Activated T-helper 1 cell treated with anti-CD3 and anti-CD28 coated beads, Interleukin-12 subunit alpha, Interleukin-12 subunit beta, Interleukin-2, Interleukin-4 antibody, amounts not matched to agents 30 ng/mL and 10 ng/mL and 1 ng/mL, durations not matched to agents 14 hours and 24 hours and 36 hours (primary cell): ENCODE results near the gene IFNGR2. TPM values are rescaled to one million over a fixed set of nuclear protein-coding genes. Genes with fewer than 3 reads are reported as not detected.
A peak's percentile ranks its signal among the peaks of the same experiment; 100 is the strongest.
"Not testable (repeated sequence)": the region's sequence is repeated elsewhere in the genome, so short reads cannot be mapped to it uniquely, and the experiment has no call there.

Experiments used
- DNase-seq: peaks from one replicate; pipeline ENCODE4 v3.0.0; 2021; ENCODE audit warnings: low spot score
- H3K27ac Mint-ChIP-seq: one replicate; pipeline ENCODE4 v1.8.0; 2021; ENCODE audit warnings: mild to moderate bottlenecking, mixed read lengths
- H3K27me3 Mint-ChIP-seq: one replicate; pipeline ENCODE4 v1.8.0; 2022; ENCODE audit warnings: mild to moderate bottlenecking, moderate library complexity, mixed read lengths; ENCODE audit not compliant: insufficient read depth
- H3K36me3 Mint-ChIP-seq: one replicate; pipeline ENCODE4 v1.8.0; 2021; ENCODE audit warnings: low read depth, mixed read lengths
- H3K4me1 Mint-ChIP-seq: one replicate; pipeline ENCODE4 v1.8.0; 2021; ENCODE audit warnings: low read depth, mixed read lengths
- H3K4me3 Mint-ChIP-seq: one replicate; pipeline ENCODE4 v1.8.0; 2021; ENCODE audit warnings: mild to moderate bottlenecking, moderate library complexity, mixed read lengths
- H3K9me3 Mint-ChIP-seq: one replicate; pipeline ENCODE4 v1.8.0; 2021; ENCODE audit warnings: mixed read lengths
- intact Hi-C: fragments of 100-400 bp; cut with micrococcal nuclease; formaldehyde crosslinking; loops from one replicate; pipeline ENCODE4 v1.15.1; 2024
- total RNA-seq: library from RNA; stranded (reverse); gene quantifications from 2 replicates; pipeline ENCODE4 v1.2.3, GENCODE V29; 2022

IFNGR2 gene
- 3.4 and 3.7 TPM in 2 replicates for total RNA-seq

- DNase-seq: peak; percentile 10
- Mint-ChIP-seq H3K27me3 (peaks cover 72% of the 10 kb centered on the region), H3K27ac (peak within 1 kb of the TSS; percentile 67), H3K9me3 (no peaks in the 10 kb centered on the region), H3K4me1 (peaks cover 34% of the 10 kb centered on the region), H3K36me3 (peaks cover 7% of the 10 kb centered on the region), H3K4me3 (peak within 1 kb of the TSS; percentile 83)
- intact Hi-C loops: loop anchor here (2.0 kb wide), 1 partner anchor 78 kb away; the partner anchor contains the start of gene IFNAR1
Observed at GRCh38 chr21:33403128-33403785, at the start of gene IFNGR2. Gene IFNGR2 (plus strand): TSS chr21:33403413. CDS start chr21:33403544, 131 bp downstream.

- no peaks in the 10 kb centered on the region for H3K27me3 Mint-ChIP-seq
- peaks cover 8% of the 10 kb centered on the region for H3K4me1 Mint-ChIP-seq
- no peak for DNase-seq
- H3K4me3 Mint-ChIP-seq: no peak overlapping the region
- H3K27ac Mint-ChIP-seq: no peak overlapping the region
- H3K9me3 Mint-ChIP-seq: no peaks in the 10 kb centered on the region
- intact Hi-C loops: no loop called here
- peaks cover 18% of the 10 kb centered on the region for H3K36me3 Mint-ChIP-seq
Observed at GRCh38 chr21:33355355-33355754, 47.9 kb upstream of the IFNGR2 start.

- no peak overlapping the region for H3K4me3 Mint-ChIP-seq
- intact Hi-C loops: no loop called here
- peaks cover 13% of the 10 kb centered on the region for H3K4me1 Mint-ChIP-seq
- H3K27me3 Mint-ChIP-seq: no peaks in the 10 kb centered on the region
- H3K27ac Mint-ChIP-seq: no peak overlapping the region
- peaks cover 16% of the 10 kb centered on the region for H3K36me3 Mint-ChIP-seq
- no peaks in the 10 kb centered on the region for H3K9me3 Mint-ChIP-seq
- no peak for DNase-seq
Observed at GRCh38 chr21:33355996-33356395, 47.2 kb upstream of the IFNGR2 start.

GRCh38 chr21:33357177-33357576, 46.0 kb upstream of the IFNGR2 start:
- DNase-seq: no peak
- Mint-ChIP-seq H3K27me3 (no peaks in the 10 kb centered on the region), H3K36me3 (peaks cover 17% of the 10 kb centered on the region), H3K9me3 (no peaks in the 10 kb centered on the region), H3K4me3 (no peak overlapping the region), H3K27ac (no peak overlapping the region), H3K4me1 (peaks cover 23% of the 10 kb centered on the region)
- intact Hi-C loops: no loop called here

- Mint-ChIP-seq H3K4me1 (peaks cover 28% of the 10 kb centered on the region), H3K4me3 (no peak overlapping the region), H3K9me3 (no peaks in the 10 kb centered on the region), H3K27ac (no peak overlapping the region), H3K36me3 (peaks cover 17% of the 10 kb centered on the region), H3K27me3 (no peaks in the 10 kb centered on the region)
- DNase-seq: no peak
- intact Hi-C loops: no loop called here
Observed at GRCh38 chr21:33359446-33359845, 43.8 kb upstream of the IFNGR2 start.

- Mint-ChIP-seq H3K4me1 (peaks cover 22% of the 10 kb centered on the region), H3K27ac (no peak overlapping the region), H3K9me3 (no peaks in the 10 kb centered on the region), H3K27me3 (no peaks in the 10 kb centered on the region), H3K4me3 (no peak overlapping the region), H3K36me3 (peaks cover 14% of the 10 kb centered on the region)
- no peak for DNase-seq
- intact Hi-C loops: no loop called here
Observed at GRCh38 chr21:33360281-33360680, 42.9 kb upstream of the IFNGR2 start.

- H3K4me1 Mint-ChIP-seq: peaks cover 21% of the 10 kb centered on the region
- intact Hi-C loops: loop anchor here (1.0 kb wide), 5 partner anchors 22 to 162 kb away; no protein-coding TSS in a partner anchor
- peak; percentile 72 for DNase-seq
- peak overlapping the region; percentile 64 for H3K27ac Mint-ChIP-seq
- H3K4me3 Mint-ChIP-seq: peak overlapping the region; percentile 83
- H3K36me3 Mint-ChIP-seq: peaks cover 11% of the 10 kb centered on the region
- H3K27me3 Mint-ChIP-seq: no peaks in the 10 kb centered on the region
- H3K9me3 Mint-ChIP-seq: peaks cover 3% of the 10 kb centered on the region
Observed at GRCh38 chr21:33360881-33361602, 42.2 kb upstream of the IFNGR2 start.

GRCh38 chr21:33362044-33362555, 41.1 kb upstream of the IFNGR2 start:
- H3K36me3 Mint-ChIP-seq: peaks cover 11% of the 10 kb centered on the region
- peak overlapping the region; percentile 83 for H3K4me3 Mint-ChIP-seq
- intact Hi-C loops: no loop called here
- peak overlapping the region; percentile 79 for H3K27ac Mint-ChIP-seq
- peaks cover 21% of the 10 kb centered on the region for H3K4me1 Mint-ChIP-seq
- H3K9me3 Mint-ChIP-seq: peaks cover 13% of the 10 kb centered on the region
- DNase-seq: peak; percentile 55
- no peaks in the 10 kb centered on the region for H3K27me3 Mint-ChIP-seq

GRCh38 chr21:33363911-33364609, 39.2 kb upstream of the IFNGR2 start:
- H3K27ac Mint-ChIP-seq, intact Hi-C loops, H3K4me3 Mint-ChIP-seq, DNase-seq, H3K27me3 Mint-ChIP-seq: not testable (repeated sequence)
- Mint-ChIP-seq H3K4me1 (peaks cover 21% of the 10 kb centered on the region), H3K36me3 (peaks cover 20% of the 10 kb centered on the region), H3K9me3 (peaks cover 28% of the 10 kb centered on the region)

- Mint-ChIP-seq H3K4me1 (peaks cover 21% of the 10 kb centered on the region), H3K27ac (no peak overlapping the region), H3K36me3 (peaks cover 20% of the 10 kb centered on the region), H3K27me3 (no peaks in the 10 kb centered on the region), H3K4me3 (no peak overlapping the region), H3K9me3 (peaks cover 28% of the 10 kb centered on the region)
- DNase-seq: no peak
- intact Hi-C loops: no loop called here
Observed at GRCh38 chr21:33364830-33365229, 38.4 kb upstream of the IFNGR2 start.

- no peak for DNase-seq
- peaks cover 33% of the 10 kb centered on the region for H3K9me3 Mint-ChIP-seq
- H3K36me3 Mint-ChIP-seq: peaks cover 19% of the 10 kb centered on the region
- peak overlapping the region; percentile 58 for H3K27ac Mint-ChIP-seq
- intact Hi-C loops: no loop called here
- peaks cover 1% of the 10 kb centered on the region for H3K27me3 Mint-ChIP-seq
- no peak overlapping the region for H3K4me3 Mint-ChIP-seq
- H3K4me1 Mint-ChIP-seq: peaks cover 4% of the 10 kb centered on the region
Observed at GRCh38 chr21:33367309-33367973, 35.8 kb upstream of the IFNGR2 start.

- Mint-ChIP-seq H3K36me3 (peaks cover 19% of the 10 kb centered on the region), H3K9me3 (peaks cover 33% of the 10 kb centered on the region), H3K27ac (no peak overlapping the region), H3K4me1 (peaks cover 4% of the 10 kb centered on the region), H3K27me3 (peaks cover 1% of the 10 kb centered on the region), H3K4me3 (no peak overlapping the region)
- intact Hi-C loops: no loop called here
- DNase-seq: no peak
Observed at GRCh38 chr21:33368124-33368523, 35.1 kb upstream of the IFNGR2 start.
